ENCODE data around the gene UGT2B10. TPM values are rescaled to one million over a fixed set of nuclear protein-coding genes. Genes with fewer than 3 reads are reported as not detected.

The UGT2B10 gene
- total RNA-seq, 1 donor from 2014 or later: not detected

GRCh38 chr4:68850293-68850692 lies 34.5 kb downstream of the UGT2B10 start:
- no peak overlapping the region for H3K4me3 Mint-ChIP-seq
- no peak for DNase-seq (ENCODE audit: low spot score)
- H3K9me3 Mint-ChIP-seq: peaks cover 15% of the 10 kb centered on the region
- no peaks in the 10 kb centered on the region for H3K4me1 Mint-ChIP-seq (ENCODE audit: low read depth)
- no peaks in the 10 kb centered on the region for H3K27me3 Mint-ChIP-seq (ENCODE audit: insufficient read depth)
- H3K36me3 Mint-ChIP-seq (ENCODE audit: low read depth): no peaks in the 10 kb centered on the region
- no peak overlapping the region for H3K27ac Mint-ChIP-seq
- intact Hi-C loops (cut with micrococcal nuclease): no loop called here

GRCh38 chr4:68855771-68856170 lies 40.0 kb downstream of the UGT2B10 start:
- Mint-ChIP-seq H3K27me3 (ENCODE audit: insufficient read depth) (no peaks in the 10 kb centered on the region), H3K4me1 (ENCODE audit: low read depth) (no peaks in the 10 kb centered on the region), H3K27ac (no peak overlapping the region), H3K9me3 (no peaks in the 10 kb centered on the region), H3K36me3 (ENCODE audit: low read depth) (no peaks in the 10 kb centered on the region), H3K4me3 (no peak overlapping the region)
- no peak for DNase-seq (ENCODE audit: low spot score)
- intact Hi-C loops (cut with micrococcal nuclease): no loop called here

GRCh38 chr4:68858039-68858438 lies 42.2 kb downstream of the UGT2B10 start:
- H3K27me3 Mint-ChIP-seq (ENCODE audit: insufficient read depth): no peaks in the 10 kb centered on the region
- no peak overlapping the region for H3K27ac Mint-ChIP-seq
- no peaks in the 10 kb centered on the region for H3K36me3 Mint-ChIP-seq (ENCODE audit: low read depth)
- no peaks in the 10 kb centered on the region for H3K4me1 Mint-ChIP-seq (ENCODE audit: low read depth)
- no peak overlapping the region for H3K4me3 Mint-ChIP-seq
- no peaks in the 10 kb centered on the region for H3K9me3 Mint-ChIP-seq
- no peak for DNase-seq (ENCODE audit: low spot score)
- intact Hi-C loops (cut with micrococcal nuclease): no loop called here

- no peaks in the 10 kb centered on the region for H3K9me3 Mint-ChIP-seq
- DNase-seq (ENCODE audit: low spot score): no peak
- intact Hi-C loops (cut with micrococcal nuclease): no loop called here
Measured at GRCh38 chr4:68859655-68860054, 43.9 kb downstream of the UGT2B10 start.

DNA sequence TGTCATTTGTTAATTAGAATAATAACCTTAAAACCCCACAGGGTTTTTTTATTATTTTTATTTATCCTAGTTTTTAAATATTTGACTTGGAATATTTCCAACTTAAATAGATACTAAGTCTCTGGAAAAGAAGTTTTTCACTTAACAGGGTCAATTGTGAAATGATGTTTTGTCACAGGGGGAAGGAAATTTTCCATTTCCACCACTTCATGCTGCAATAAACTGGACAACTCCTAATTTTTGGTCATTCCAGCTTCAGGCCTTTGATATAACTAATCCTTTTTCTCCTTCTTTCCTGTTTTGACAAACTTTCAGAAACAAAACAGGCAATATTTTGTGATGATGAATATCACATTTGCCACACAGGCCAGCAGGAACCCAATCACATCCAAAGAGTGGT lies 45.3 kb downstream of the UGT2B10 start:
- no peaks in the 10 kb centered on the region for H3K27me3 Mint-ChIP-seq (ENCODE audit: insufficient read depth)
- H3K36me3 Mint-ChIP-seq (ENCODE audit: low read depth): no peaks in the 10 kb centered on the region
- H3K27ac Mint-ChIP-seq: no peak overlapping the region
- H3K9me3 Mint-ChIP-seq: no peaks in the 10 kb centered on the region
- DNase-seq (ENCODE audit: low spot score): no peak
- intact Hi-C loops (cut with micrococcal nuclease): no loop called here
- H3K4me1 Mint-ChIP-seq (ENCODE audit: low read depth): no peaks in the 10 kb centered on the region
- no peak overlapping the region for H3K4me3 Mint-ChIP-seq

More at GRCh38 chr4:68859655-68860054, 43.9 kb downstream of the UGT2B10 start:
- Mint-ChIP-seq H3K27me3 (ENCODE audit: insufficient read depth) (no peaks in the 10 kb centered on the region), H3K4me3 (no peak overlapping the region), H3K36me3 (ENCODE audit: low read depth) (no peaks in the 10 kb centered on the region), H3K27ac (no peak overlapping the region), H3K4me1 (ENCODE audit: low read depth) (no peaks in the 10 kb centered on the region)

- Mint-ChIP-seq H3K4me1 (ENCODE audit: low read depth) (no peaks in the 10 kb centered on the region), H3K27ac (no peak overlapping the region), H3K36me3 (ENCODE audit: low read depth) (no peaks in the 10 kb centered on the region), H3K9me3 (no peaks in the 10 kb centered on the region), H3K4me3 (no peak overlapping the region), H3K27me3 (ENCODE audit: insufficient read depth) (no peaks in the 10 kb centered on the region)
- intact Hi-C loops (cut with micrococcal nuclease): no loop called here
- DNase-seq (ENCODE audit: low spot score): no peak
Measured at GRCh38 chr4:68864438-68865187, 48.8 kb downstream of the UGT2B10 start.

GRCh38 chr4:68865188-68865638 lies 49.4 kb downstream of the UGT2B10 start:
- H3K36me3 Mint-ChIP-seq (ENCODE audit: low read depth): no peaks in the 10 kb centered on the region
- no peak overlapping the region for H3K4me3 Mint-ChIP-seq
- no peaks in the 10 kb centered on the region for H3K4me1 Mint-ChIP-seq (ENCODE audit: low read depth)
- intact Hi-C loops (cut with micrococcal nuclease): no loop called here
- no peaks in the 10 kb centered on the region for H3K27me3 Mint-ChIP-seq (ENCODE audit: insufficient read depth)
- H3K27ac Mint-ChIP-seq: no peak overlapping the region
- no peaks in the 10 kb centered on the region for H3K9me3 Mint-ChIP-seq
- DNase-seq (ENCODE audit: low spot score): no peak

GRCh38 chr4:68865760-68866159 lies 50.0 kb downstream of the UGT2B10 start:
- H3K9me3 Mint-ChIP-seq: no peaks in the 10 kb centered on the region
- intact Hi-C loops (cut with micrococcal nuclease): no loop called here
- no peak overlapping the region for H3K27ac Mint-ChIP-seq
- H3K27me3 Mint-ChIP-seq (ENCODE audit: insufficient read depth): no peaks in the 10 kb centered on the region
- no peaks in the 10 kb centered on the region for H3K36me3 Mint-ChIP-seq (ENCODE audit: low read depth)
- no peak overlapping the region for H3K4me3 Mint-ChIP-seq
- H3K4me1 Mint-ChIP-seq (ENCODE audit: low read depth): no peaks in the 10 kb centered on the region
- no peak for DNase-seq (ENCODE audit: low spot score)

GRCh38 chr4:68869274-68869773 lies 53.5 kb downstream of the UGT2B10 start:
- intact Hi-C loops (cut with micrococcal nuclease): no loop called here
- H3K4me1 Mint-ChIP-seq (ENCODE audit: low read depth): no peaks in the 10 kb centered on the region

GRCh38 chr4:68871809-68872642 lies 56.2 kb downstream of the UGT2B10 start:
- Mint-ChIP-seq H3K4me1 (ENCODE audit: low read depth) (no peaks in the 10 kb centered on the region), H3K9me3 (no peaks in the 10 kb centered on the region)

More at GRCh38 chr4:68869274-68869773, 53.5 kb downstream of the UGT2B10 start:
- no peaks in the 10 kb centered on the region for H3K9me3 Mint-ChIP-seq
- no peak for DNase-seq (ENCODE audit: low spot score)
- no peaks in the 10 kb centered on the region for H3K27me3 Mint-ChIP-seq (ENCODE audit: insufficient read depth)
- no peak overlapping the region for H3K4me3 Mint-ChIP-seq
- H3K27ac Mint-ChIP-seq: no peak overlapping the region
- no peaks in the 10 kb centered on the region for H3K36me3 Mint-ChIP-seq (ENCODE audit: low read depth)

DNA sequence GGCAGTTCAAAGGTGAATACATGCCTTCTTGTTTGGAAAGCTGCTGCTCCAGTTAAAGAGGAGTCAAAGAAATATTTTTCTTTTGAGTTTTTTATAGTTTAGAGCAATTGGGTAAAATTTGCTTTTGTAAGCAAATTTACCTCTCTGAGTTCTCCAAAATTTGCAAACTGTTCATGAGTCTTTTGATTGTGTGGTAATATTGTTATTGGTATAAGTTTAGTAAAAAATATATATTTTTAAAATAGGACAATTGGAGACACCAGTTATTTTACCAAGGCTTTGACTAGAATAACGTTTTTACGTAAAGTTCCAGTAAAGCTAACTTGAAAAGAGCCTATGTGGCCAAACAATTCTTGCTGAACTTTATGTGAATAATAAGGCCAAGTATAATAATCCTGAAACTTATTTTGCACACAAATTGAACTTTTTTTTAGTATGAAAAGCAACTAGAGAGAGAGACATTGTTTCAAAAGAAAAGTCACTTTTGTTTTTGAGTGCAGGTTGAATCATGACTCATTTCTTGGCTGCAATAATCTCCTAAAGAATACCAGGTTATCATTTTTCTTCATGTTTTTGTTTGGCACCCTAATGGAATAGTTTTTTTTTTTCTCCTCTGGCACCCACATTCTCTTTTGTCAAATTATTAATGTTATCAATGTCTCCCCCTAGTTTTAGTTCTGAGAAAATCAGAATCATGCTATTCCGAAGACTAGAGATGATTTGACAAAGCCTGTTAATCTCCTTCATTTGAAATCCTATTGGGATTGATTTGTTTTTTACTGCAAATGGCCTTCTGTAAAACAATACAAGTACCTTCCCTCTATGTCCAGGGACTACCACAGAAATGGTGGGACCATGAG lies 57.1 kb downstream of the UGT2B10 start:
- H3K4me3 Mint-ChIP-seq: no peak overlapping the region
- no peak for DNase-seq (ENCODE audit: low spot score)
- H3K27me3 Mint-ChIP-seq (ENCODE audit: insufficient read depth): no peaks in the 10 kb centered on the region
- H3K27ac Mint-ChIP-seq: no peak overlapping the region
- no peaks in the 10 kb centered on the region for H3K36me3 Mint-ChIP-seq (ENCODE audit: low read depth)
- intact Hi-C loops (cut with micrococcal nuclease): no loop called here
- H3K4me1 Mint-ChIP-seq (ENCODE audit: low read depth): no peaks in the 10 kb centered on the region
- no peaks in the 10 kb centered on the region for H3K9me3 Mint-ChIP-seq

More at GRCh38 chr4:68871809-68872642, 56.2 kb downstream of the UGT2B10 start:
- DNase-seq (ENCODE audit: low spot score): no peak
- H3K27me3 Mint-ChIP-seq (ENCODE audit: insufficient read depth): no peaks in the 10 kb centered on the region
- no peak overlapping the region for H3K4me3 Mint-ChIP-seq
- no peaks in the 10 kb centered on the region for H3K36me3 Mint-ChIP-seq (ENCODE audit: low read depth)
- no peak overlapping the region for H3K27ac Mint-ChIP-seq
- intact Hi-C loops (cut with micrococcal nuclease): no loop called here

- no peaks in the 10 kb centered on the region for H3K36me3 Mint-ChIP-seq (ENCODE audit: low read depth)
- no peaks in the 10 kb centered on the region for H3K4me1 Mint-ChIP-seq (ENCODE audit: low read depth)
- H3K27ac Mint-ChIP-seq: no peak overlapping the region
- no peaks in the 10 kb centered on the region for H3K9me3 Mint-ChIP-seq
- intact Hi-C loops (cut with micrococcal nuclease): no loop called here
- no peaks in the 10 kb centered on the region for H3K27me3 Mint-ChIP-seq (ENCODE audit: insufficient read depth)
- no peak for DNase-seq (ENCODE audit: low spot score)
- H3K4me3 Mint-ChIP-seq: no peak overlapping the region
Measured at GRCh38 chr4:68874507-68874906, 58.7 kb downstream of the UGT2B10 start.

Data from activated T-helper 1 cell treated with anti-CD3 and anti-CD28 coated beads, Interleukin-12 subunit alpha, Interleukin-12 subunit beta, Interleukin-2, Interleukin-4 antibody, amounts not matched to agents 30 ng/mL and 10 ng/mL and 1 ng/mL, durations not matched to agents 14 hours and 24 hours and 36 hours (primary cell).